NK-92 (cell line): ENCODE data around the gene VEGFD.
"Not testable (repeated sequence)": the region's sequence is repeated elsewhere in the genome, so short reads cannot be mapped to it uniquely, and the experiment has no call there.

Experiments used
- DNase-seq: peaks from one replicate; lab custom pipeline; 2025; ENCODE audit not compliant: unreplicated experiment; lab: John Stamatoyannopoulos, UW

The VEGFD gene

DNA sequence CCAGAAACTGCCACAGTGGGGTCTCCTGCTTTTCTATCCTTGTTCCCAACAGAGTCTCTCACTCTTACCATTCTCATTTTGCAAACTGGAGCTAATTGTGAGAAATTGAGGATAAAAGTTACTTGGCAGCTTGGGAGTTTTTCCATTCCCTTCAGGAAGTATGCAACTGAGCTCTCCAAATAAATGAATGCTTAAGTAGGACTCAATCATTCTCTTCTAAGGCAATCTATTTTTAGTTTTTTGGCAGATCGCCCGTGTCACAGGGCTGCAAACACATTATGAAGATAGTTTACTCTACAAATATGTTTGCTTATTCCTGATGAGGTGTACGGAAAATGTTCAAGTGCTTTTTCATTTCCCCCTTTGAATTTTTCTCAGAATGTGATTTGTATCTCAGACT is 74.1 kb downstream of the VEGFD start:
- DNase-seq = no peak

DNA sequence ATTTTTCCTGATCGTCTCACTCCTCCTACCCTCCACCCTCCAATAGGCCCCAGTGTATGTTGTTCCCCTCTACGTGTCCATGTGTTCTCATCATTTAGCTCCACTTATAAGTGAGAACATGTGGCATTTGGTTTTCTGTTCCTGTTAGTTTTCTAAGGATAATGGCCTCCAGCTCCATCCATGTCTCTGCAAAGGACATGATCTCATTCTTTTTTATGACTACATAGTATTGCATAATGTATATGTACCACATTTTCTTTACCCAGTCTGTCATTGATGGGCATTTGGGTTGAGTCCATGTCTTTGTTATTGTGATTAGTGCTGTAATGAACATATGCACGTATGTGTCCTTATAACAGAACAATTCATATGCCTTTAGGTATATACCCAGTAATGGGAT is 78.3 kb downstream of the VEGFD start:
- DNase-seq = not testable (repeated sequence)

DNA sequence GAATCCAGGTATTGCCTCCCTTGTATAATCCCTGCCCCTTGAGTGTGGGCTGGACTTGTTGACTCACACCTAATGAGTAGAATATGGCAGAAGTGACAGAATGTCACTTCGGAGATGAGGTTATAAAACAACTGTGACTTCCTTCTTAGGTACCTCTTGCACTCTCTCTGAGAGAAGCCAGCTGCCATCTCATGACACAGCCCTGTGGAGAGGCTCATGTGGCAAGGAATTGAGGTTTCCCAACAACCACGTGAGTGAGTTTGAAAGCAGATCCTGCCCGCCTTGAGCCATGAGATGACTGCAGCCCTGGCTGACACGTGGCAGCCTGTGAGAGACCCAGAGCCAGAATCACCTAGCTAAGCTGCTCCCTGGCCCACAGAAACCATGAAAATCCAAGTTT is 82.3 kb downstream of the VEGFD start:
- DNase-seq = no peak

DNA sequence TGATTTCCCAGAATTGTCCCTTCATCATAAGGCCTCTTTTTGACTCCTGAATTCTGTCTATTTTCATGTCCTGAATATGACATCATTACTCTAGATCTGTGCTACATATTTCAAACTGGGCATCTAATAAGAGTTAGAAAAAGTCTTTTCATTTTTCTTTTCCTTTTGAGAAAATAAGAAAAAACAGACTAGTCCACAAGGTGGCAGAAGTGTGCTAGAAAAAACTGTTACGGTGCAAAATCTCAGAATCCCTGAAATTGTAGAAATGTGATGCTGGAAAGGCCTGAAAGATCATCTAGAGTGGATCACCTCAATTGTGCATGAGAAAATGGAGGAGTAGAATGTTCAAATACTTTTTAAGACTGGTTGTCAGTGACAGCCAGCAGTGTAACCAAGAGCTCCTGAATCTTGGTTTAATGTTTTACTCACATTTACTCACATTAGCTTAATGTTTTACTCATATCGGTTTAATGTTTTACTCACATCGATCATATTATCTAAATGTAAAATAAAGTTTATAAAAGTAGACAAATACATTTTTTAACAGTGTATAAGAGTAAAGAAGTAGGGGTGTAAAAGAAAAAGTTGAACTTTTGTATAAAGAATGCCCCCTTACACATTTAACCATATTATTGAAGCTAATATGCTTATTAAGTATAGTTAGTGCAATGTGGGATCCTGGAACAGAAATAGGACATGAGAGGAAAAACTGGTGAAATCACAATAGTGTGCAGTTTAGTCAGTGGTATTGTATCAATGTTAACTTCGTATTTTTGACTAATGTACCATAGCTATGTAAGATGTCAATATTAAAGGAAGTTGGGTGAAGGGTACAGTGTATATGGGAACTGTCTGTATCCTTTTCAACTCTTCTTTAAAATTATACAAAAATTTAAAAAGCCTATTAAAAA is 84.0 kb downstream of the VEGFD start:
- no peak for DNase-seq

- no peak for DNase-seq
These were observed 85.4 kb downstream of the VEGFD start for GRCh38 chrX:15298780-15299179.

DNA sequence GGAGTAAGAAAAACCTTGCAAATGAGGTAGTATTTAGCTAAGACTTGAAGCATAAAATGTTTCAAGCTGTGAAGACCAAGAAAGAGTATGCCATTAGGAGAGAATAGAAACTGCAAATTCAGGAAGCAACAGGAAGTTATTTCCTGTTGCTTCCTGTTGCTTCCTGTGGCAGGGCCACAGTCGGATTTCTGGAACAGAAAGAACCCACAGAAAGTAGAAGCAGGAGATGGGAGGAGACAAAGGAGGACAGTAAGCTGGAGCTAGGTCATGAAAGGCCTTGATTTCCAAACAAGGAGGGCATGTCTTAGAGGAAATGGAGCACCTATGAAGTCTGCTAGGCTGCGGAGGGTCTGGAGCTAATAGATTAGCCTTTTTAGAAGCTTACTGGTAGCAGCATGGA is 86.0 kb downstream of the VEGFD start:
- DNase-seq = no peak
